GM12801 (cell line): ENCODE data around the gene MRPL1.

Experiments used
- TF ChIP-seq, protein P1 (sequence below): IDR thresholded peaks from one replicate; pipeline ENCODE4 v1.5.1; 2011; ENCODE audit warnings: control low read depth; ENCODE audit not compliant: insufficient read length; ENCODE audit errors: extremely low read depth

The MRPL1 gene

GRCh38 chr4:77834403-77834802, 28.2 kb upstream of the MRPL1 start:
- TF ChIP-seq, protein P1, sequence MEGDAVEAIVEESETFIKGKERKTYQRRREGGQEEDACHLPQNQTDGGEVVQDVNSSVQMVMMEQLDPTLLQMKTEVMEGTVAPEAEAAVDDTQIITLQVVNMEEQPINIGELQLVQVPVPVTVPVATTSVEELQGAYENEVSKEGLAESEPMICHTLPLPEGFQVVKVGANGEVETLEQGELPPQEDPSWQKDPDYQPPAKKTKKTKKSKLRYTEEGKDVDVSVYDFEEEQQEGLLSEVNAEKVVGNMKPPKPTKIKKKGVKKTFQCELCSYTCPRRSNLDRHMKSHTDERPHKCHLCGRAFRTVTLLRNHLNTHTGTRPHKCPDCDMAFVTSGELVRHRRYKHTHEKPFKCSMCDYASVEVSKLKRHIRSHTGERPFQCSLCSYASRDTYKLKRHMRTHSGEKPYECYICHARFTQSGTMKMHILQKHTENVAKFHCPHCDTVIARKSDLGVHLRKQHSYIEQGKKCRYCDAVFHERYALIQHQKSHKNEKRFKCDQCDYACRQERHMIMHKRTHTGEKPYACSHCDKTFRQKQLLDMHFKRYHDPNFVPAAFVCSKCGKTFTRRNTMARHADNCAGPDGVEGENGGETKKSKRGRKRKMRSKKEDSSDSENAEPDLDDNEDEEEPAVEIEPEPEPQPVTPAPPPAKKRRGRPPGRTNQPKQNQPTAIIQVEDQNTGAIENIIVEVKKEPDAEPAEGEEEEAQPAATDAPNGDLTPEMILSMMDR: no peak

GRCh38 chr4:77843628-77844027, 19.0 kb upstream of the MRPL1 start:
- TF ChIP-seq, protein P1: no peak

DNA sequence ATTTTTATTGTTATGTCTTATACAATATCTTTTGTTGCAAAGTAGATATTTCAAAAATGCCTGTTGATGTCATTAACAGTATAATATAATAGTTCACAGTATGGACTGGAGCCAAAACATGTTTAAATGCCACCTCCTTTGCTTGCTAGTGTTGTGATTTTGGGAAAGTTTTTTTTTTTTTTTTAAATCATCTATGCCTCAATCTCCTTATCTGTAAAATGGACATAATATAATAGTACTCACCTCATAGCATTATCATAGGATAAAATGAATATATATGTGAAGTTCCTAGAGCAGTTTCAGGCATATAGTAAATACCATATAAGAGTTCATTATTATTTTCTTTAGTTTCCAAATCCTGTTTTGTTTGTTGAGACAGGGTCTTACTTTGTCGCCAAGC, 18.3 kb upstream of the MRPL1 start:
- TF ChIP-seq, protein P1: no peak

DNA sequence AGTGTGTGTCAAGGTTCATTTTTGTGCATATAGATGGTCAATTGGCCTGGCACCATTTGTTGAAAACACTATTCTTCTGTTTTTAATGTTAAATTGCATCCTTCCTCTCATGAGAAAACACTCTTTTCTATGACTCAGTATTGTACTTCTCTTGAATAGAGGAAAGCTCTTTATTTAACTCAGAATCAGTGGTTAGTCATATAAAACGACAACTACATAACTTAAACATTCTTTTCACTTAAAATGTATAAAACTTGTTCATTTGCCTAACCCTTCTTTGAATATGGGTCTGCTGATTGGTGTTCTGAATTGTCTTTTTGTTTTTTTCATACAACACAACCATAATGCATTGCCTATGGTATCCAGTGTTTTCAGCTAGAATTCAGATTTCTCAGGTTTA, 17.2 kb upstream of the MRPL1 start:
- TF ChIP-seq, protein P1: no peak

DNA sequence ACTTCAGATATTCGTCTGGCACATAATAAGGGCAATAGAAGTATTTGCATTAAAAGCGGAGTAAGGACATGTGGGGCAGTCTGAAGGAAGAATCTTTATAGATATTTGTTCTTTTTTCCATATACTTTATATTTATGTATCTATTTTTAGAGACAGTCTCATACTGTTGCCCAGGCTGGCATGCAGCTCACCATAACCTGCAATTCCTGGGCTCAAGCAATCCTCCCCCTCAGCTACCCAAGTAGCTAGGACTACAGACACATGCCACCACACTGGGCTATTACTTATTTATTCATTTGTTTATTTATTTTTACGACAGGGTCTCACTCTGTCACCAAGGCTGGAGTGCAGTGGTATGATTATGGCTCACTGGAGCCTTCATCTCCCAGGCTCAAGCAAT, 16.7 kb upstream of the MRPL1 start:
- TF ChIP-seq, protein P1: no peak

DNA sequence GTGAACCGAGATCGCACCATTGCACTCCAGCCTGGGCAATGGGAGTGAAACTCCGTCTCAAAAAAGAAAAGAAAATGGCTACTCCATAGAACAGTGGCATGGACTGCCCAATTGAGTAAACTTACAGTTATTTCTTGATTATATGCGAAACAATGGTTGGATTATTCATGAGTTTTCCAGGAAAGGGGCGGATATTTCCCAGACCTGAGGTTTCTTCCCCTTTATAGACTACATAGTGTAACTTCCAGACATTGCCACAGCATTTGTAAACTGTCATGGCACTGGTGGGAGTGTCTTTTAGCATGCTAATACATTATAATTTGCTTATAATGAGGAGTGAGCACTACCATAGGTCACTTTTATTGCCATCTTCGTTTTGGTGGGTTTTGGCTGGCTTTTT, 14.1 kb upstream of the MRPL1 start:
- TF ChIP-seq, protein P1: no peak

GRCh38 chr4:77849278-77849965, 13.2 kb upstream of the MRPL1 start:
- TF ChIP-seq, protein P1: no peak
